CD4-positive, alpha-beta memory T cell (primary cell): ENCODE measurements around the gene ABCC3. TPM values are rescaled to one million over a fixed set of nuclear protein-coding genes. Genes with fewer than 3 reads are reported as not detected.

Experiments used
- CTCF ChIA-PET: fragments of 350-600 bp; sonication (Branson Sonifier 250); formaldehyde crosslinking; loops from one replicate; lab custom pipeline; 2021; ENCODE audit warnings: inconsistent platforms; ENCODE audit not compliant: partially characterized antibody; lab: Charles Lee
- POLR2A ChIA-PET: fragments of 350-600 bp; sonication (Branson Sonifier 250); formaldehyde crosslinking; loops from one replicate; lab custom pipeline; 2021; ENCODE audit not compliant: partially characterized antibody; lab: Charles Lee
- DNase-seq, 5 donors: peaks; one replicate each; pipeline versions ENCODE4 v3.0.0 to v3.0.0-alpha.2; 2020 to 2022; ENCODE audit warnings: mixed read lengths in 1 of 5
- H3K27ac ChIP-seq: one replicate; pipeline ENCODE4 v1.7.0; 2013; ENCODE audit warnings: low read depth, low read length
- H3K27me3 ChIP-seq: 2 replicates; pipeline ENCODE4 v1.7.0; 2013; ENCODE audit warnings: mild to moderate bottlenecking, low read length, moderate library complexity; ENCODE audit not compliant: insufficient read depth
- H3K36me3 ChIP-seq: 2 replicates; pipeline ENCODE4 v1.7.0; 2013; ENCODE audit warnings: mild to moderate bottlenecking, low read length, moderate library complexity; ENCODE audit not compliant: insufficient read depth
- H3K4me1 ChIP-seq: 2 replicates; pipeline ENCODE4 v1.7.0; 2013; ENCODE audit warnings: mild to moderate bottlenecking, low read length, moderate library complexity; ENCODE audit not compliant: insufficient read depth
- H3K4me3 ChIP-seq, 2 donors: one replicate each; pipeline ENCODE4 v1.7.0; 2013; ENCODE audit warnings: low read length in 2 of 2, mild to moderate bottlenecking in 1 of 2
- H3K9me3 ChIP-seq, 2 donors: one replicate each; pipeline ENCODE4 v1.7.0; 2013; ENCODE audit warnings: low read length in 2 of 2, control low read depth in 1 of 2; ENCODE audit not compliant: control insufficient read depth in 1 of 2
- H3K27ac Mint-ChIP-seq, 7 donors: one replicate each; pipeline ENCODE4 v1.8.0; 2020 to 2021; ENCODE audit warnings: mixed read lengths in 7 of 7, mild to moderate bottlenecking in 6 of 7, inconsistent platforms in 3 of 7, moderate library complexity in 3 of 7
- H3K27me3 Mint-ChIP-seq, 2 donors: one replicate each; pipeline ENCODE4 v1.8.0; 2020 to 2021; ENCODE audit warnings: mixed read lengths in 2 of 2
- H3K36me3 Mint-ChIP-seq, 2 donors: one replicate each; pipeline ENCODE4 v1.8.0; 2020 to 2021; ENCODE audit warnings: mixed read lengths in 2 of 2, inconsistent platforms in 1 of 2, mild to moderate bottlenecking in 1 of 2
- H3K4me1 Mint-ChIP-seq, 4 donors: one replicate each; pipeline ENCODE4 v1.8.0; 2020 to 2021; ENCODE audit warnings: mixed read lengths in 4 of 4, mild to moderate bottlenecking in 1 of 4
- H3K4me3 Mint-ChIP-seq, 8 donors: one replicate each; pipeline ENCODE4 v1.8.0; 2020 to 2021; ENCODE audit warnings: mixed read lengths in 8 of 8, mild to moderate bottlenecking in 7 of 8, moderate library complexity in 6 of 8, inconsistent platforms in 3 of 8
- H3K9me3 Mint-ChIP-seq, 8 donors: one replicate each; pipeline ENCODE4 v1.8.0; 2020 to 2021; ENCODE audit warnings: mixed read lengths in 8 of 8, mild to moderate bottlenecking in 5 of 8, inconsistent platforms in 3 of 8, moderate library complexity in 1 of 8
- intact Hi-C: fragments of 100-400 bp; cut with micrococcal nuclease; formaldehyde crosslinking; loops from one replicate; pipeline ENCODE4 v1.15.1; 2023
- polyA plus RNA-seq, 2 donors: library from polyadenylated mRNA; unstranded; fragments of 300-500 nt; fragmentation: Illumina TruSeq; gene quantifications; one replicate each; pipeline ENCODE4 v1.2.3, GENCODE V29; 2021
- total RNA-seq, 2 experiments: library from RNA; stranded (reverse); gene quantifications; one replicate each; pipeline ENCODE4 v1.2.3, GENCODE V29; 2021

The ABCC3 gene
- total and polyA plus RNA-seq, 4 experiments from 2014 or later: 0.86 to 1.6 TPM; not detected in 2

GRCh38 chr17:50640686-50641351 lies 6.1 kb downstream of the ABCC3 start:
- H3K4me3 ChIP-seq: no peak overlapping the region
- Mint-ChIP-seq H3K4me1 (peaks cover 0 to 5% (median 0%) of the 10 kb centered on the region in 4 donors), H3K27me3 (peaks cover 22% of the 10 kb centered on the region in 2 donors), H3K36me3 (no peaks in the 10 kb centered on the region), H3K9me3 (peaks cover 0 to 1% (median 0%) of the 10 kb centered on the region in 8 donors), H3K4me3 (no peak overlapping the region), H3K27ac (no peak overlapping the region)
- ChIA-PET POLR2A (no interaction called here), CTCF (interaction anchor here (0.5 to 3.7 kb wide), 4 partner anchors 10 to 81 kb away, joined by 3 to 18 read pairs (median 3); no protein-coding TSS in a partner anchor)
- peaks cover 8% of the 10 kb centered on the region for H3K27me3 ChIP-seq
- H3K9me3 ChIP-seq: no peaks in the 10 kb centered on the region
- H3K4me1 ChIP-seq: no peaks in the 10 kb centered on the region
- intact Hi-C loops: no loop called here
- no peaks in the 10 kb centered on the region for H3K36me3 ChIP-seq
- no peak overlapping the region for H3K27ac ChIP-seq
- DNase-seq: no peak

- Histone ChIP-seq H3K27ac (no peak overlapping the region), H3K9me3 (no peaks in the 10 kb centered on the region), H3K4me3 (no peak overlapping the region), H3K27me3 (peaks cover 2% of the 10 kb centered on the region), H3K36me3 (no peaks in the 10 kb centered on the region), H3K4me1 (no peaks in the 10 kb centered on the region)
- peaks cover 16 to 17% of the 10 kb centered on the region in 2 donors for H3K27me3 Mint-ChIP-seq
- intact Hi-C loops: no loop called here
- ChIA-PET CTCF (interaction anchor here (3.7 kb wide), 1 partner anchor 10 kb away, joined by 18 read pairs; no protein-coding TSS in a partner anchor), POLR2A (no interaction called here)
- H3K36me3 Mint-ChIP-seq: no peaks in the 10 kb centered on the region
- H3K4me3 Mint-ChIP-seq: no peak overlapping the region
- H3K9me3 Mint-ChIP-seq: peaks cover 0 to 1% (median 0%) of the 10 kb centered on the region in 8 donors
- H3K4me1 Mint-ChIP-seq: no peaks in the 10 kb centered on the region
- H3K27ac Mint-ChIP-seq: no peak overlapping the region
- no peak for DNase-seq
Observed at GRCh38 chr17:50641357-50641756, 6.7 kb downstream of the ABCC3 start.

- DNase-seq: no peak
- Mint-ChIP-seq H3K4me3 (no peak overlapping the region), H3K9me3 (peaks cover 0 to 1% (median 0%) of the 10 kb centered on the region in 8 donors), H3K4me1 (no peaks in the 10 kb centered on the region), H3K27me3 (peaks cover 12 to 14% of the 10 kb centered on the region in 2 donors), H3K27ac (no peak overlapping the region), H3K36me3 (no peaks in the 10 kb centered on the region)
- POLR2A ChIA-PET: no interaction called here
- Histone ChIP-seq H3K36me3 (no peaks in the 10 kb centered on the region), H3K27ac (no peak overlapping the region), H3K4me1 (no peaks in the 10 kb centered on the region), H3K9me3 (no peaks in the 10 kb centered on the region), H3K4me3 (no peak overlapping the region), H3K27me3 (no peaks in the 10 kb centered on the region)
- intact Hi-C loops: no loop called here
- CTCF ChIA-PET: no interaction called here
Observed at GRCh38 chr17:50642071-50642721, 7.5 kb downstream of the ABCC3 start.

DNA sequence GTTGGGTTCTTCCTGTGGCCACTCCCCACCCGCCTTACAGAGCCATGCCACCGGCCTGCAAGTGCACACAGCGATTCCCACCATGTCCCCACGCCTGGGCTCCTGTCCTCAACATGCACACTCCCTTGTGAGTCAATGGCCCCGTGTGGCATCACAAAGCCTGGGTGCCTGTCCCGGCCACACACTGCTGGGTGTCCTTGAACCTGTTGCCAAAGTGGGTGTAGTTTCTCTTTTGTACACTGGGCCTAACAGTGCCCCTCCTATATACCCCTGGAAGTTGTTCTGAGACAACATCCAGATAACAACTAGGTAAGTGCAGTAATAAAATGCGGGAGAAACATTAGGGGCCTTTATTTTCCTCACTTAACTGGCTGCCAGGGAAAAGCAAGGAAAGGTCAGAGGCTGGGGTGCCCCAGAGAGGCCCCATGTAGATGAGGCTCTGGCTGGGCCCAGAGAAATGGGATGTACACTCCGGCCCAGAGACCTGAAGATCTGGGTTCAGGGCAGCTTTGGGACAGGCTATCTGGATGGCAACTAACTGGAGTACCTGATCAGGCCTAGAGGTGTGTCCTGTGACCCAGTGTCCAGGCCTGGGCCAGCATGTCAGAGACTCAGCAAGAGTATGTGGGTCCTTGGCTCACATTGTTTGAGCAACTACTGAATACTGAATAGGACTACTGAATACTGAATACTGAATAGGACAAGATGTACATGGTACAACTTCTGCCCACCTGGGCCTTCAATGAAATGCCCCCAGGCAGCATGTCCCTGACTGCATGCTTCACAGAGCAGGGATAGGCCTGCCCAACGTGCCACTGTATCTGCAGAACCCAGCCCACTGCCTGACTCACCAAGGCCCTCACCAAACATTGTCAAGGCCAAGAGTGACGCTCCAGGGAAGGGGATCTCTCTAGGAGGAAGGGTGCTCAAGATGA lies 8.3 kb downstream of the ABCC3 start:
- Histone ChIP-seq H3K36me3 (no peaks in the 10 kb centered on the region), H3K4me1 (no peaks in the 10 kb centered on the region), H3K4me3 (no peak overlapping the region), H3K27me3 (no peaks in the 10 kb centered on the region), H3K9me3 (no peaks in the 10 kb centered on the region), H3K27ac (no peak overlapping the region)
- no peak overlapping the region for H3K27ac Mint-ChIP-seq
- ChIA-PET CTCF (no interaction called here), POLR2A (no interaction called here)
- H3K27me3 Mint-ChIP-seq: peaks cover 10 to 12% of the 10 kb centered on the region in 2 donors
- H3K36me3 Mint-ChIP-seq: no peaks in the 10 kb centered on the region
- no peak overlapping the region for H3K4me3 Mint-ChIP-seq
- no peak for DNase-seq
- intact Hi-C loops: no loop called here
- peaks cover 0 to 2% (median 0%) of the 10 kb centered on the region in 8 donors for H3K9me3 Mint-ChIP-seq
- no peaks in the 10 kb centered on the region for H3K4me1 Mint-ChIP-seq

DNA sequence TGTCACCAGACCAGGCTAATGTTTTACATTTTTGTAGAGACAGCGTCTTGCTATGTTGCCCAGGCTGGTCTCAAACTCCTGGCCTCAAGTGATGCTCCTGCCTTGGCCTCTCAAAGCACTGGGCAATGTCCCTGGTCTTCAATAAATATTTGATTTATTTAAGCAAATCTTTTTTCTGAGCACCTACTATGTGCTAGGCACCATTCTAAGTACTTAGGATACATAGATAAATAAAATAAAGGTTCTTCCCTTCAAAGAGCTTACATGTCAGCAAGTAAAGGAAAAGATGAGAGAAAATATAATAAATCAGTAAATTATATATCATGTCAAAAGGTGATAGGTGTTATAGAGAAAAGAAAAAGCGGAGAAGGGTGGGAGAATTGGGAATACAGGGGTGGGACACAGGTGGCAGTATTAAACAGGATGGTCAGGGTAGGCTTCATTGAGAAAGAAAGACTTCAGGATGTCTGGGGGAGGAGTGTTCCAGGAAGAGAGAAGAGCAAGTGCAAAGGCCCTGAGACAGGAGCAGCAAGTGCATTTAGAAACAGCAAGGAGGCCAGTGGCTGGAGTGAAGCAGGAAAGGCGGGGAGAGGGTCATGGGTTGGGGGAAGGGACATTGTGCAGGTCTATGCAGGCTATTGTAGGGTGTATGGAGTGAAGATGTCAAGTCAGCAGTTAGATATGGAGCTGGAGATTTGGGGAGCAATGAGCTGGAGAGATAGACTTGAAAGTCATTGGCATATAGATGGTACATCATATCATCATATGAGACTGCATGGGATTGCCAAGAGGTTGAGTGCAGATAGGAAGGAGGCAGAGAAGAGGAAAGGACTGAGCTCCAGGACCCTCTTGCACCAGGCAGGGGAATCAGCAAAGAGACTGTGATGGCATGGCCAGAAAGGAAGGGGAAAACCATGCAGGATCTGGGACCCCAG lies 11.3 kb downstream of the ABCC3 start:
- intact Hi-C loops: no loop called here
- DNase-seq: no peak
- ChIA-PET CTCF (interaction anchor here (0.7 to 1.3 kb wide), 4 partner anchors 8 to 650 kb away, joined by 3 to 4 read pairs (median 3); no protein-coding TSS in a partner anchor), POLR2A (no interaction called here)
- H3K9me3 Mint-ChIP-seq: peaks cover 0 to 13% (median 2%) of the 10 kb centered on the region in 8 donors
- Histone ChIP-seq H3K4me3 (no peak overlapping the region), H3K9me3 (no peaks in the 10 kb centered on the region), H3K27ac (no peak overlapping the region), H3K27me3 (no peaks in the 10 kb centered on the region), H3K36me3 (no peaks in the 10 kb centered on the region), H3K4me1 (no peaks in the 10 kb centered on the region)
- H3K27me3 Mint-ChIP-seq: peaks cover 10 to 11% of the 10 kb centered on the region in 2 donors
- H3K36me3 Mint-ChIP-seq: no peaks in the 10 kb centered on the region
- H3K4me1 Mint-ChIP-seq: no peaks in the 10 kb centered on the region
- no peak overlapping the region for H3K27ac Mint-ChIP-seq
- H3K4me3 Mint-ChIP-seq: no peak overlapping the region

DNA sequence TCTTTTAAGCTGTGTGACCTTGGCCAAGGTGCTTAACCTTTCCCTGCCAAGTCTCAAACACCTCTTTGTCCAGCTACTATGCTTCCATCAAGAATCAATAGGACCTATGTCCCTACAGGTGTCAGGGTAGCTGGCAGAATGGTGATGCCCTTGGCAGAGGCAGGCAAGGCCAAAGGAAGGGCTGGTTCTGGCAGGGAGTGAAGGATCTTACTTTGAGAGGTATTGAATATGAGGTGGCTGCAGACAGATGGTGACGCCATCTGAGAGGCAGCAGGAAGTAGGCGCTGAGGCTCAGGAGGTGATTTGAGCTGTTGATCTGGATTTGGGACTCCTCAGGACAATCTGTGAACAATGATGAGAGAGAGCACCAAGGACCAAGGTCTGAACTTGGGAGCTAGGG lies 12.5 kb downstream of the ABCC3 start:
- Mint-ChIP-seq H3K4me3 (no peak overlapping the region), H3K27me3 (peaks cover 10 to 14% of the 10 kb centered on the region in 2 donors), H3K27ac (no peak overlapping the region), H3K4me1 (no peaks in the 10 kb centered on the region), H3K9me3 (peaks cover 0 to 13% (median 6%) of the 10 kb centered on the region in 8 donors), H3K36me3 (peaks cover 3 to 4% of the 10 kb centered on the region in 2 donors)
- Histone ChIP-seq H3K27me3 (no peaks in the 10 kb centered on the region), H3K4me3 (no peak overlapping the region), H3K4me1 (no peaks in the 10 kb centered on the region), H3K27ac (no peak overlapping the region), H3K9me3 (no peaks in the 10 kb centered on the region), H3K36me3 (no peaks in the 10 kb centered on the region)
- no peak for DNase-seq
- ChIA-PET CTCF (interaction anchor here (1.2 to 1.3 kb wide), 3 partner anchors 10 to 21 kb away, joined by 3 read pairs; no protein-coding TSS in a partner anchor), POLR2A (no interaction called here)
- intact Hi-C loops: no loop called here
